NCI-H2107 treated with DMSO at 0.1 percent for 48 hours (cell line): Measurements from ENCODE around the gene WDR54.

Source experiments
- DNase-seq: peaks from one replicate; lab custom pipeline; 2025; ENCODE audit not compliant: unreplicated experiment; lab: John Stamatoyannopoulos, UW

The WDR54 gene

DNA sequence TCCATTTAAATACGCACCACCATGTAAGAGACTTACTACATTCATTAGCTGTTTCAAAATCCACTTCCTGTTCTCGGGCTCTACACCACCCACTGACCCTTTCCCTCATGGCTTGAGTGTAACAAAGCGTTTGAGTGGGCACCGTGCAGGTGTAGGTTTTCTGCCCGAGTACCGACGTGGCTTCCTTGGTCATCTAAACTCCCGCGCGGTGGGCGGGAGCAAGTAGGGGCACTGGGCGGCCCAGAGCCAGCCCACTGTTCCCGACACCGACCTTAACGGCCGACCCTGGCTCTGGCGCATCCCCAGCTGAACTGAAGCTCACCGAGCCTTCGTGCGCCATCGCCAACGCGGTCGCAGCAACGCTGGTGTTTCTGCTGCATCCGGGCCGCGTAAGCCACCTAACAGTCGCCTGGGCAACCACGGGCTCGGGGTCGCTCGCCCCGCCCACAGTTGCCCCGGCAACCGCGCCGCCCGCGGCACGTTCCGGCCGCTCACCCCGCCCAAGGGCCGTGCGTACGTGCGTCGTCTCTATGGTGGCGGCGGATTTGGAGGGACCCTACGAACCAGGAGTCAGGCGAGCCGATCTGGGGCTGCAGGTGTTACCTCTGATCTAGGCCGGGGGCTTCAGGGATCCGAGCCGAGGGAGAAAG lies at the start of gene WDR54, which contains the start of gene C2orf81:
TSS of gene WDR54 (plus strand) at position 510 of the 650 bp plus-strand sequence. CDS start 424 bp downstream, outside the sequence.
TSS of gene C2orf81 (minus strand) at position 399 of the 650 bp plus-strand sequence. CDS start at position 340, 59 bp downstream.
- peak; percentile 72 for DNase-seq

DNA sequence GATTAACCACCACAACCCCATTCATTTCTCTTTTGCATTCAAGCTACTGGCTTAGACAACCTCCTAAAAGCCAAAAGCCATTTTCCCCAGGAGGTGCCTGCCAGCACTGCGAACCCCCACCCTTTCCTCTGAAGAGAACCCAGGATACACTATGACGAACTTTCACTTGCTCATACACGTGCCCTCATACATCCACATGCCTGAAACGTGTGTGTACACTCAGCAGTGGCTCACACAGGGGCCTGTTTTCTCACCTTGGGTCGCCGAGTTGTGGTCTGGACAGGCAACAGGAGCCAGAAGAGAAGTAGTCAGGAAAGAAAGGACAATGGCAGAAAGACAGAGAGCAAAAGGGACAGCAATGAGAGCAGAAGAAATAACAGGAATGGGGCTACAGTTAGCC lies 48.9 kb upstream of the WDR54 start:
- DNase-seq, result no peak

- DNase-seq, result peak; percentile 92
Measured at GRCh38 chr2:74373221-74373676, 48.3 kb upstream of the WDR54 start.

GRCh38 chr2:74373985-74374384 lies 47.5 kb upstream of the WDR54 start:
- DNase-seq, result peak; percentile 6

DNA sequence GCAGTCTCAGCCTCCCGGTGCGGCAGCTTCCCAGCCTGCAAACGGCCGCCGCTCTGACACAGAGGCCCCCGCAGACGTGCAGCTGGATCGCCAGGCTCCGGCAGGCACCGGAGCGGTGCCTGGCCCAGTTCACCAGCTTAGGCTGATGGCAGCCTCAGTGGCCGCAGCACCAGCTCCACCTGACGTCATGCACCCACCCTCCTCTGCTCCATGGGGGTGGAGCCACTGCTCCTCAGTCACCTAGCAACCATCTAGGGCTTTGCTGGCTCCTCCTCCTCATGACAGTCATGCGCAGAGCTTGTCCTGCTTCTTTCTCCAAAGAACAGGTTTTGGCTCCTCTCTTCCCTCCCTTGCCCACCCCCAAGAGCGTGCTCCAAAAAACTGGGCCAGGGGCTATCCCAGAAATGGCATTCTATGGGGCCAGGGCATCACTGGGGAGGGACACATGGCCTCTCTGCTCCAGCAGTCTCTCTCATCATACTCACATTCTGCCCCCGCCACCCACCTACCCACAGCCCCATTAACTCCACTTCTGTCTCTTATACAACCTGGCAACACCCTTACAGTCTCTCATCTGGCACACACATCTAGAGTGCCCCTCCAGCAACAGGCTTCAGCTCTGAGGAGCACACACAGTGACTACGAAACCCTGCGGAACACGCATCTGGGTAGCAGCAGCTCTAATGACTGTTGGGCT lies 46.9 kb upstream of the WDR54 start:
- DNase-seq, result peak; percentile 88

- no peak for DNase-seq
Measured at GRCh38 chr2:74375838-74376237, 45.7 kb upstream of the WDR54 start.

DNA sequence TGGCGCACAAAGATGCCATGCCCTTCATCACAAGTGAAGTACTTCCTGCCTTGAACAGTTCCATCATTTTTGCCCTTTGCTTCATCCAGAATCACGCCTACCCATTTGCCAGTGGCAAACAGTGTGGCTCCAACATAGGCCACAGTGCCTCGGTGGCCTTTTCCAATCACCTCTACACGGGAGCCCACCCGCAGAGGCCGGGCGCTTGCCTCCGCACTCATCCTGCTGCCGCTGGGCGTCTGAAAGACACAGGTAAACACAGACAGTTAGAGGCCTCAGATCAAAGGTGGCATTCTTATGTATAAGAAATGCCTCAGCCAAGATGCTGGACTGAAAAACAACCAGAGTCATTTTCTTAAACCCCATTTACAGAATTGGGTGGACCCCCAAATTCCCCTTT lies 43.5 kb upstream of the WDR54 start:
- no peak for DNase-seq

DNA sequence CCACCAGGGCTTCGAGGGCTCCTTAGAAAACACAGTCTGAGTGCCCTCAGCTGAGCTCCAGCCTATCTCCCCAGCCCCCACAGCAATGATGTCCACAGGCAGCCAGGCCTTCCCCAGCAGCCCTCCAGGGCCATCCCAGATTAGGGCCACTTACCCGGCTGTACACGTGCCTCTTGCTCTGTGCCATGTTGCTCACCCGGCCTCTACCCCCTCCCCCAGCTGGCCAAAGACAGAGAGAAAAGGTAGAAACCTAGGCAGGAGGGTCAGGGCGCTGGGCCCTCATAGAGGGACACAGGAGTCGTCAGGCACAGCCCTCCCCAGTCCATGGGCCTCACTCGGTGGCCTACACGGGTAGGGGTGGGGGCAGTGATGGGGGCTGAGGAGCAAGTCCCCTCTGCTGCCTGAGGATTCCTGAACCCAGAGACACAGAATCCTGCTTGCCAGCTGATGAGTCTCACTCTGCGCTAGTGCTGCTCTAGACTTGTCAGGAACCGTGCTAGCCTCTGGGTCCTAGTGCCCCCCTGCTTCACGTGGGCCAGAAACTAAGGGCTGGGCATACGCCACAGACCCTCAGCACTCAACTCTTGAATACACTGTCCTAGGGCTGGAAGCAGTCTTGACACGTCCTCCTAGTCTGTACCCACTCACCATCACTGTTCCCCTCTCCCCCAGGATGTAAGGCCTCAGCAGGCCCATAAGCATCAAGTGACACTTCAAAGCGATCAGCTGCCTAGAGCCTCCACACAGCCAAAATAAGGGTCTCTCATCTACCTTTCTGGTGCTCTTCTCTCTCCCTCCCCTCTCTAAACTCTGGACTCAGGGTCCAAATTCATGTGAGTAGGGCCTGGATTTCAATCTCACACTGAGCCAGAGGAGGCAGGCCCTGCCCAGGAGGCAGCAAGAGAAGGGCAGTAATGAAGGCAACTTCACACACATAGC lies 41.4 kb upstream of the WDR54 start, which contains the start of gene DCTN1:
TSS of gene DCTN1 (minus strand) at position 461 of the 939 bp plus-strand sequence. CDS start at position 187, 274 bp downstream.
- no peak for DNase-seq

GRCh38 chr2:74381751-74382150 lies 39.8 kb upstream of the WDR54 start:
- no peak for DNase-seq

- no peak for DNase-seq
Measured at GRCh38 chr2:74383254-74383653, 38.3 kb upstream of the WDR54 start.

GRCh38 chr2:74384051-74384450 lies 37.5 kb upstream of the WDR54 start:
- no peak for DNase-seq

DNA sequence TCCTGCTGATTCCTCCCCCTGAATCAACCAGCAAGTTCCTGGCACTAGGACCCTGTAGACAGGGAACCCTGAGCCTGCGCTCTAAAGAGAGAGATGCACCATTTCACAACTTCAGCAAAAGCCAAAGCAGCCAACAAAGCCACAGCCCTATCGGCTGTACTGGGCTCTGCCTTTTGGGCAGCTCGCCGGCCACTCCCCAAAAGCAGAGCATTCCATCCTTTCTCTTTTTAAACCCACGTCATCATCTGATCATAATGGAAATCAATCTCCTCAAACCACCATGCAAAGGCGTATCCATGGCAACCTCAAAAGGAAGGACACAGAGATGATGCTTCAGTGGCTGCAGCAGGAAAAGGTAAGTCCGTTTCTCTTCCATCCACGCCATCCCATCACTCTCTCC lies 36.1 kb upstream of the WDR54 start:
- DNase-seq, result no peak

- DNase-seq, result no peak
Measured at GRCh38 chr2:74387346-74387745, 34.2 kb upstream of the WDR54 start.

- DNase-seq, result no peak
Measured at GRCh38 chr2:74390606-74391005, 30.9 kb upstream of the WDR54 start.

DNA sequence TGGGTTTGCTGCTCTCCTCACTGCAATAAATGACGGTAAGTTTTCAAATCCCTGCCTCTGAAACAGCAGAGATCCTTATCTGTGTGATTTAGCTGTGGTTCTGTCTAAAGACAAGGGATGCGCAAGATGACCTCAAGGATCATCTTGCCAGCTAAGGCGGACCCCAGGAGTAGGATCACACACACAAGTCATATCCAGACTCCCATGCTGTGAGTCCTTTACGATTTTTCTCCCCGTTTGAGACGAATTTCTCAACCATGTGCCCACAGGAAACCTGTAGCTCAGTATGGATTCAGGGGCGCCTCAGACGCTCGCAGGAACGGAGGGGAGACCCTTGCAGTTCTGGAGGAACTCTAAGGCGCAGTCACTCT lies 30.3 kb upstream of the WDR54 start:
- DNase-seq, result no peak

DNA sequence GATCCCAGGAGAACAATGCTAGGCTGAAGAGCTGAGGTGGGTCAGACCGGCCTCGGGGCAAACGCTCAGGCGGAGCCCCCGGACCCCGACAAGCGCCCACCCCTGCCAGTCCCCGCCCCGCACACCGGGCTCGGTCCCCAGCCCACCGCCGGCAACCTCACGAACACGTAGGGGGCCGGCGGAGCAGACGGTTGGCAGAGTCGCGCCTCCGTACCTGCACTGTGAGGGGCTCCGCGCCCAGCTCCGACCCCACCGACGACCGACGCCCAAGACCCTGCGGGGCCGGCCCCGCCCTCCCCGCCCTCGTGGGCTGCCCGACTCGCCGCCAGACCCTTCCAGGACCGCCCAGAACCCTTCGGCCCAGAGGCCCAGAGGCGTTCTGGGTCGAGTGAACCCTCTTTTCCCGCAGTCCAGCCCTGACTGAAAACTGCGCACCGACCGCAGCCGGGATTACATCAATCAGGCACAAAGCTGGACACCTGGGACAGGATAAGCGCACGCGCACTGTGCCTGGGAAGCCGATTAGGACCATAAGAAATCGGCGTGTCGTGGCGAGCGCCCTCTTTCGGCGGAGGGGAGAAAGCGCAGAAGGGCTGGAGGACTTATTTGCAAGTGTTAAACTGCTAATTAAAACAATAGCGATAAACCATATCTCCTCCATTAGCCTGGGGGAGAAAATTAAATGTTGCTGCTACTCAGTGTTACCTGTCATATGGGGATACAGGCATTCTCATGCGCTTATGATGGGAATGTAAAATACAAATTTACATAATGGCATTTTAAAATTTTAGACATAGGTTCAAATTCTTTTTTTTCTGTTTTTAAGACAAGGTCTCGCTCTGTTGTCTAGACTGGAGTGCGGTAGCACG lies 29.7 kb upstream of the WDR54 start:
- peak; percentile 86 for DNase-seq

DNA sequence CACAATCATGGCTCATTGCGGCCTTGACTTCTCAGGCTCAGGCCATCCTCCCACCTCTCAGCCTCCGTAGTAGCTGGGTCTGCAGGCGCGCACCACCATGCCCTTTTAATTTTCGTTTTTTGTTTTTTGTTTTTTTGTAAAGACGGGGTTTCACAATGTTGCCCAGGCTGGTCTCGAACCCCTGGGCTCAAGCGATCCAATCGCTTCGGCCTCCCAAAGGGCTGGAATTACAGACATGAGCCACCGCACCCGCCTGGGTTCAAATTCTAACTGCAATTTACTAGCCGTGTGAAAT lies 29.1 kb upstream of the WDR54 start:
- no peak for DNase-seq

- no peak for DNase-seq
Measured at GRCh38 chr2:74393525-74393924, 28.0 kb upstream of the WDR54 start.

- no peak for DNase-seq
Measured at GRCh38 chr2:74396149-74396548, 25.4 kb upstream of the WDR54 start.

- peak; percentile 8 for DNase-seq
Measured at GRCh38 chr2:74399785-74400184, 21.7 kb upstream of the WDR54 start.

- no peak for DNase-seq
Measured at GRCh38 chr2:74401891-74402290, 19.6 kb upstream of the WDR54 start.
